ENCODE results near the gene PROX1.

- TF ChIP-seq EZH2 (IDR thresholded peaks at IDR 0.05; ENCODE audit: insufficient read depth, poor library complexity, severe bottlenecking), result no peak
- TF ChIP-seq EZH2phosphoT487 (IDR thresholded peaks at IDR 0.05; ENCODE audit: insufficient read depth, low read depth), result no peak
Measured at GRCh38 chr1:214008347-214008746, 20.6 kb downstream of the PROX1 start.
